ENCODE data around the gene KCTD21.

DNA sequence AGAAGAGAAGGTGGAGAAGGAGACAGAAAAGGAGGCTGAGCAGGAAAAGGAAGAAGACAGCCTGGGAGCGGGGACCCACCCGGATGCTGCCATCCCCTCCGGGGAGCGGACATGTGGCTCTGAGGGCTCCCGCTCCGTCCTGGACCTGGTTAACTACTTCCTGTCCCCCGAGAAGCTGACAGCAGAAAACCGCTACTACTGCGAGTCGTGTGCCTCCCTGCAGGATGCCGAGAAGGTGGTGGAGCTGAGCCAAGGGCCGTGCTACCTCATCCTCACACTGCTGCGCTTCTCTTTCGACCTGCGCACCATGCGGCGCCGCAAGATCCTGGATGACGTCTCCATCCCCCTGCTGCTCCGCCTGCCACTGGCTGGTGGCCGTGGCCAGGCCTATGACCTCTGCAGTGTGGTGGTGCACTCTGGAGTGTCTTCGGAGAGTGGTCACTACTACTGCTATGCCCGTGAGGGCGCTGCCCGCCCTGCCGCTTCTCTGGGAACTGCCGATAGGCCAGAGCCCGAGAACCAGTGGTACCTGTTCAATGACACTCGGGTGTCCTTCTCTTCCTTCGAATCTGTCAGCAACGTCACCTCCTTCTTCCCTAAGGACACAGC, 21.7 kb upstream of the KCTD21 start:
- TF ChIP-seq, protein P1, sequence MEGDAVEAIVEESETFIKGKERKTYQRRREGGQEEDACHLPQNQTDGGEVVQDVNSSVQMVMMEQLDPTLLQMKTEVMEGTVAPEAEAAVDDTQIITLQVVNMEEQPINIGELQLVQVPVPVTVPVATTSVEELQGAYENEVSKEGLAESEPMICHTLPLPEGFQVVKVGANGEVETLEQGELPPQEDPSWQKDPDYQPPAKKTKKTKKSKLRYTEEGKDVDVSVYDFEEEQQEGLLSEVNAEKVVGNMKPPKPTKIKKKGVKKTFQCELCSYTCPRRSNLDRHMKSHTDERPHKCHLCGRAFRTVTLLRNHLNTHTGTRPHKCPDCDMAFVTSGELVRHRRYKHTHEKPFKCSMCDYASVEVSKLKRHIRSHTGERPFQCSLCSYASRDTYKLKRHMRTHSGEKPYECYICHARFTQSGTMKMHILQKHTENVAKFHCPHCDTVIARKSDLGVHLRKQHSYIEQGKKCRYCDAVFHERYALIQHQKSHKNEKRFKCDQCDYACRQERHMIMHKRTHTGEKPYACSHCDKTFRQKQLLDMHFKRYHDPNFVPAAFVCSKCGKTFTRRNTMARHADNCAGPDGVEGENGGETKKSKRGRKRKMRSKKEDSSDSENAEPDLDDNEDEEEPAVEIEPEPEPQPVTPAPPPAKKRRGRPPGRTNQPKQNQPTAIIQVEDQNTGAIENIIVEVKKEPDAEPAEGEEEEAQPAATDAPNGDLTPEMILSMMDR (IDR thresholded peaks at IDR 0.05) = no peak
- no peak for TF ChIP-seq POLR2AphosphoS5 (IDR thresholded peaks at IDR 0.05; ENCODE audit: low read depth, low read length)

Measured in Panc1 (cell line).